H9 (cell line): Measurements from ENCODE around the gene HRAS. TPM values are rescaled to one million over a fixed set of nuclear protein-coding genes. Genes with fewer than 3 reads are reported as not detected.
A peak's percentile ranks its signal among the peaks of the same experiment; 100 is the strongest.

Experiments used
- DNase-seq: peaks from one replicate; pipeline ENCODE4 v3.0.0-alpha.2; 2017
- H2AFZ ChIP-seq: one replicate; pipeline ENCODE4 v1.6.1; 2013; ENCODE audit warnings: mild to moderate bottlenecking, low read length, control low read depth, moderate library complexity
- H2AK5ac ChIP-seq: 2 replicates; pipeline ENCODE4 v1.6.1; 2013; ENCODE audit warnings: low read length, control low read depth, mixed read lengths; ENCODE audit not compliant: insufficient read length
- H2BK120ac ChIP-seq: one replicate; pipeline ENCODE4 v1.6.1; 2013; ENCODE audit warnings: low read depth, mild to moderate bottlenecking, low read length, control low read depth, inconsistent platforms; ENCODE audit not compliant: poor library complexity, severe bottlenecking
- H2BK12ac ChIP-seq: 2 replicates; pipeline ENCODE4 v1.6.1; 2013; ENCODE audit warnings: low read length, control low read depth, mixed read lengths, low read depth; ENCODE audit not compliant: insufficient read length
- H2BK15ac ChIP-seq: 2 replicates; pipeline ENCODE4 v1.6.1; 2013; ENCODE audit warnings: low read depth, low read length, control low read depth
- H2BK20ac ChIP-seq: one replicate; pipeline ENCODE4 v1.6.1; 2013; ENCODE audit warnings: low read depth, mild to moderate bottlenecking, low read length, control low read depth, inconsistent platforms; ENCODE audit not compliant: poor library complexity, severe bottlenecking
- H2BK5ac ChIP-seq: 2 replicates; pipeline ENCODE4 v1.6.1; 2013; ENCODE audit warnings: low read length, control low read depth, mixed read lengths; ENCODE audit not compliant: insufficient read length
- H3K14ac ChIP-seq: 2 replicates; pipeline ENCODE4 v1.6.1; 2013; ENCODE audit warnings: low read length, control low read depth; ENCODE audit not compliant: insufficient read depth
- H3K18ac ChIP-seq: 2 replicates; pipeline ENCODE4 v1.6.1; 2013; ENCODE audit warnings: low read depth, mild to moderate bottlenecking, mixed read lengths, low read length, control low read depth; ENCODE audit not compliant: insufficient read length
- H3K23ac ChIP-seq: 2 replicates; pipeline ENCODE4 v1.6.1; 2013; ENCODE audit warnings: low read length, control low read depth, mixed read lengths, low read depth; ENCODE audit not compliant: insufficient read length
- H3K23me2 ChIP-seq: 2 replicates; pipeline ENCODE4 v1.6.1; 2013; ENCODE audit warnings: low read depth, mild to moderate bottlenecking, mixed read lengths, low read length, control low read depth; ENCODE audit not compliant: insufficient read length, poor library complexity, severe bottlenecking
- H3K27ac ChIP-seq: 2 replicates; pipeline ENCODE4 v1.5.1; 2013; ENCODE audit warnings: low read length, control low read depth, mixed read lengths, low read depth; ENCODE audit not compliant: insufficient read length
- H3K27me3 ChIP-seq: 2 replicates; pipeline ENCODE4 v1.6.1; 2013; ENCODE audit warnings: low read length, control low read depth, inconsistent platforms; ENCODE audit not compliant: insufficient read depth
- H3K4ac ChIP-seq: 2 replicates; pipeline ENCODE4 v1.6.1; 2013; ENCODE audit warnings: low read depth, mild to moderate bottlenecking, control low read depth, inconsistent platforms, low read length, moderate library complexity
- H3K4me1 ChIP-seq: 2 replicates; pipeline ENCODE4 v1.6.1; 2013; ENCODE audit warnings: low read length, control low read depth, inconsistent platforms; ENCODE audit not compliant: insufficient read depth
- H3K4me2 ChIP-seq: 2 replicates; pipeline ENCODE4 v1.6.1; 2013; ENCODE audit warnings: low read length, control low read depth, mixed read lengths; ENCODE audit not compliant: insufficient read length, insufficient read depth
- H3K56ac ChIP-seq: 2 replicates; pipeline ENCODE4 v1.6.1; 2013; ENCODE audit warnings: low read depth, mild to moderate bottlenecking, mixed read lengths, low read length, control low read depth; ENCODE audit not compliant: insufficient read length
- H3K79me1 ChIP-seq: 2 replicates; pipeline ENCODE4 v1.6.1; 2013; ENCODE audit warnings: low read depth, mild to moderate bottlenecking, moderate library complexity, low read length, control low read depth, inconsistent platforms; ENCODE audit not compliant: insufficient read depth, poor library complexity, severe bottlenecking
- H3K79me2 ChIP-seq: 2 replicates; pipeline ENCODE4 v1.6.1; 2013; ENCODE audit warnings: low read length, control low read depth, inconsistent platforms; ENCODE audit not compliant: insufficient read depth
- H3K9ac ChIP-seq: 2 replicates; pipeline ENCODE4 v1.6.1; 2013; ENCODE audit warnings: low read length, control low read depth, mixed read lengths; ENCODE audit not compliant: insufficient read length; ENCODE audit errors: extremely low read depth
- H3K9me3 ChIP-seq: one replicate; pipeline ENCODE4 v1.6.1; 2013; ENCODE audit warnings: low read depth, low read length, inconsistent platforms; ENCODE audit not compliant: control insufficient read depth
- H3T11ph ChIP-seq: one replicate; pipeline ENCODE4 v1.6.1; 2013; ENCODE audit warnings: mild to moderate bottlenecking, low read length, control low read depth, inconsistent platforms
- H4K20me1 ChIP-seq: one replicate; pipeline ENCODE4 v1.6.1; 2013; ENCODE audit not compliant: control insufficient read depth, insufficient read length, insufficient read depth
- H4K5ac ChIP-seq: 2 replicates; pipeline ENCODE4 v1.6.1; 2013; ENCODE audit warnings: low read depth, mild to moderate bottlenecking, mixed read lengths, low read length, control low read depth; ENCODE audit not compliant: insufficient read length
- H4K8ac ChIP-seq: replicated peaks from 2 replicates; pipeline ENCODE4 v1.6.1; 2013; ENCODE audit warnings: low read length, control low read depth, mixed read lengths, low read depth; ENCODE audit not compliant: insufficient read length
- H4K91ac ChIP-seq: 2 replicates; pipeline ENCODE4 v1.6.1; 2013; ENCODE audit warnings: low read depth, mild to moderate bottlenecking, moderate library complexity, mixed read lengths, low read length, control low read depth; ENCODE audit not compliant: insufficient read length
- H3K27ac Mint-ChIP-seq, 3 experiments: 2 replicates in 2 of 3; 3 replicates in 1 of 3; pipeline ENCODE4 v1.8.0; 2020 to 2021; ENCODE audit warnings: mixed read lengths in 3 of 3, mild to moderate bottlenecking in 1 of 3, moderate library complexity in 1 of 3
- H3K27me3 Mint-ChIP-seq: 2 replicates; pipeline ENCODE4 v1.8.0; 2021; ENCODE audit warnings: low read depth, mild to moderate bottlenecking, moderate library complexity, mixed read lengths
- H3K36me3 Mint-ChIP-seq, 3 experiments: 2 replicates in 2 of 3; 3 replicates in 1 of 3; pipeline ENCODE4 v1.8.0; 2020 to 2021; ENCODE audit warnings: low read depth in 3 of 3, mixed read lengths in 3 of 3; ENCODE audit not compliant: insufficient read depth in 1 of 3
- H3K4me1 Mint-ChIP-seq, 2 experiments: 2 replicates each; pipeline ENCODE4 v1.8.0; 2020; ENCODE audit warnings: mixed read lengths in 2 of 2
- H3K4me3 Mint-ChIP-seq, 2 experiments: 2 replicates in 1 of 2; 3 replicates in 1 of 2; pipeline ENCODE4 v1.8.0; 2020 to 2021; ENCODE audit warnings: mild to moderate bottlenecking in 2 of 2, mixed read lengths in 2 of 2, moderate library complexity in 1 of 2
- H3K9me3 Mint-ChIP-seq, 2 experiments: 2 replicates in 1 of 2; 3 replicates in 1 of 2; pipeline ENCODE4 v1.8.0; 2020; ENCODE audit warnings: mild to moderate bottlenecking in 2 of 2, mixed read lengths in 2 of 2, moderate library complexity in 1 of 2
- CTCF ChIP-seq: fragments of 200-600 bp; sonication (generic); conservative IDR thresholded peaks from 3 replicates; pipeline ENCODE4 v1.8.0; 2021; ENCODE audit warnings: antibody characterized with exemption, mild to moderate bottlenecking
- WGBS: extraction: QIAGEN DNeasy Blood & Tissue Kit; methylation state at CpG from one replicate; pipeline ENCODE4 v1.1.7; 2013; ENCODE audit warnings: missing lambda C conversion rate, low lambda C conversion rate, mixed read lengths; ENCODE audit not compliant: insufficient read length; ENCODE audit errors: extremely low coverage; 5-methylcytosine and 5-hydroxymethylcytosine counted together
- total RNA-seq: library from RNA; stranded (reverse); gene quantifications from 2 replicates; pipeline ENCODE4 v1.2.1, GENCODE V29; 2021

Gene HRAS
- total RNA-seq, 1 experiment from 2014 or later = 61.8 TPM

- no CpG with 5 or more reads among the region's 95 CpGs for WGBS
- Histone ChIP-seq H2BK15ac (no peak within 1 kb of the TSS), H3K23me2 (peaks cover 12% of the 10 kb centered on the region), H3K4ac (no peak within 1 kb of the TSS), H3K18ac (no peak within 1 kb of the TSS), H4K20me1 (no peaks in the 10 kb centered on the region), H3K9ac (peak within 1 kb of the TSS; percentile 23), H2BK12ac (no peak within 1 kb of the TSS), H3K79me2 (no peaks in the 10 kb centered on the region), H3K23ac (no peak within 1 kb of the TSS), H4K91ac (no peak within 1 kb of the TSS), H4K8ac (no peak within 1 kb of the TSS), H3K4me1 (no peaks in the 10 kb centered on the region), H3K9me3 (no peaks in the 10 kb centered on the region), H2BK20ac (no peak within 1 kb of the TSS), H2BK120ac (no peak within 1 kb of the TSS), H4K5ac (no peak within 1 kb of the TSS), H3K14ac (peak within 1 kb of the TSS; percentile 35; the same call in 1 of the 2 replicates), H2AK5ac (no peak within 1 kb of the TSS), H3T11ph (no peak within 1 kb of the TSS), H3K4me2 (peak within 1 kb of the TSS; percentile 74), H2BK5ac (no peak within 1 kb of the TSS), H3K27me3 (peaks cover 5% of the 10 kb centered on the region; the same call in 1 of the 2 replicates), H3K27ac (no peak within 1 kb of the TSS), H2AFZ (no peak within 1 kb of the TSS), H3K56ac (no peak within 1 kb of the TSS), H3K79me1 (no peaks in the 10 kb centered on the region)
- Mint-ChIP-seq H3K4me3 (peak within 1 kb of the TSS; percentile 83 to 90), H3K9me3 (no peaks in the 10 kb centered on the region; a peak in 2 of 5 replicates), H3K27ac (peak within 1 kb of the TSS in 2 of 3 experiments; percentile 14 to 82; a peak in 3 of 7 replicates), H3K4me1 (peaks cover 12 to 29% of the 10 kb centered on the region in 2 experiments), H3K36me3 (peaks cover 2 to 11% (median 4%) of the 10 kb centered on the region in 3 experiments; a peak in 5 of 7 replicates), H3K27me3 (peaks cover 30% of the 10 kb centered on the region)
- TF ChIP-seq CTCF = no peak
- DNase-seq = peak; percentile 93
Observed at GRCh38 chr11:560305-561147, 25.1 kb upstream of the HRAS start, which contains the start of the genes LMNTD2 and RASSF7. TSS of gene LMNTD2 (minus strand) at chr11:560738. CDS start at chr11:560716, 22 bp downstream. TSS of gene RASSF7 (plus strand) at chr11:560970. CDS start at chr11:561769, 799 bp downstream.
